Panc1 (cell line): ENCODE data around the gene CCR7. TPM values are rescaled to one million over a fixed set of nuclear protein-coding genes. Genes with fewer than 3 reads are reported as not detected.

Experiments used
- ATAC-seq: fragments of 200-7000 bp; cut with Tn5 transposase; 2 replicates; pipeline ENCODE4 v1.9.1; 2020; ENCODE audit warnings: mild to moderate bottlenecking, moderate library complexity
- BruUV-seq: library from RNA; stranded (reverse); fragments of 400-500 nt; replicated peaks from 2 replicates; lab custom pipeline; 2021; lab: Mats Ljungman, UMichigan
- CTCF ChIA-PET: fragments of 300-600 bp; sonication (Branson Sonifier 250); formaldehyde crosslinking; loops from one replicate; lab custom pipeline; 2022; ENCODE audit warnings: antibody characterized with exemption; lab: Charles Lee
- POLR2A ChIA-PET: fragments of 300-600 bp; sonication (Branson Sonifier 250); formaldehyde crosslinking; loops from one replicate; lab custom pipeline; 2022; ENCODE audit warnings: antibody characterized with exemption; lab: Charles Lee
- DNase-seq: peaks from one replicate; pipeline ENCODE4 v3.0.0-alpha.2; 2010; ENCODE audit warnings: low read depth, low spot score
- H3K27ac ChIP-seq: 2 replicates; pipeline ENCODE4 v1.5.1; 2011; ENCODE audit warnings: mild to moderate bottlenecking, low read length, inconsistent platforms
- H3K27me3 ChIP-seq: fragments of 200-500 bp; sonication (Bioruptor generic); 2 replicates; pipeline ENCODE4 v1.6.0; 2014; ENCODE audit warnings: low read length, inconsistent platforms; ENCODE audit not compliant: control insufficient read depth, insufficient read depth
- H3K36me3 ChIP-seq: fragments of 200-500 bp; sonication (Bioruptor generic); 2 replicates; pipeline ENCODE4 v1.5.1; 2014; ENCODE audit warnings: inconsistent platforms, mild to moderate bottlenecking, low read length, moderate library complexity; ENCODE audit not compliant: control insufficient read depth, insufficient read depth
- H3K4me1 ChIP-seq: 2 replicates; pipeline ENCODE4 v1.5.1; 2011; ENCODE audit warnings: inconsistent platforms, mild to moderate bottlenecking, low read length, moderate library complexity; ENCODE audit not compliant: control insufficient read depth, insufficient read depth
- H3K4me3 ChIP-seq, 2 experiments: 2 replicates each; pipeline ENCODE4 v1.5.1; 2011 to 2012; ENCODE audit warnings: low read depth in 2 of 2, low read length in 2 of 2, mild to moderate bottlenecking in 2 of 2, inconsistent platforms in 1 of 2, moderate library complexity in 1 of 2
- H3K9me3 ChIP-seq: fragments of 200-500 bp; sonication (Bioruptor generic); 2 replicates; pipeline ENCODE4 v1.5.1; 2014; ENCODE audit warnings: low read depth, mild to moderate bottlenecking, inconsistent platforms, low read length, moderate library complexity; ENCODE audit not compliant: control insufficient read depth, insufficient read depth
- POLR2AphosphoS5 ChIP-seq: IDR thresholded peaks from 2 replicates; pipeline ENCODE4 v1.6.1; 2012; ENCODE audit warnings: mild to moderate bottlenecking, low read depth, low read length, moderate library complexity
- SIN3A ChIP-seq: IDR thresholded peaks from 2 replicates; pipeline ENCODE4 v1.6.1; 2012; ENCODE audit warnings: low read depth, mild to moderate bottlenecking, low read length, moderate library complexity, borderline replicate concordance; ENCODE audit not compliant: insufficient read depth
- TCF7L2 ChIP-seq: IDR thresholded peaks from 2 replicates; pipeline ENCODE4 v1.6.1; 2011; ENCODE audit warnings: mild to moderate bottlenecking, low read depth, low read length, inconsistent platforms
- in situ Hi-C: cut with HindIII; loops from 2 replicates; pipeline ENCODE4 v1.10.0; 2016; ENCODE audit warnings: low sequenced_read_pairs, low pct_unique_long_range_greater_than_20kb
- intact Hi-C: fragments of 100-400 bp; cut with micrococcal nuclease; formaldehyde crosslinking; loops from one replicate; pipeline ENCODE4 v1.10.0; 2022; ENCODE audit not compliant: unreplicated experiment
- total RNA-seq: library from RNA; stranded (reverse); gene quantifications from one replicate; pipeline ENCODE4 v1.2.1, GENCODE V29; 2021; ENCODE audit not compliant: unreplicated experiment
- TF ChIP-seq, protein P1 (sequence below), 2 experiments: IDR thresholded peaks; 2 replicates each; pipeline ENCODE4 v1.6.1; 2011 to 2012; ENCODE audit warnings: low read depth in 2 of 2, control low read depth in 1 of 2, low read length in 1 of 2, mild to moderate bottlenecking in 1 of 2, moderate library complexity in 1 of 2; ENCODE audit not compliant: insufficient read depth in 1 of 2
- TF ChIP-seq, protein P2 (sequence below): fragments of 450-650 bp; IDR thresholded peaks from 2 replicates; pipeline ENCODE4 v1.5.1; 2017; ENCODE audit warnings: mild to moderate bottlenecking

CCR7 gene
- total RNA-seq, 1 experiment from 2014 or later, result 0.44 TPM

DNA sequence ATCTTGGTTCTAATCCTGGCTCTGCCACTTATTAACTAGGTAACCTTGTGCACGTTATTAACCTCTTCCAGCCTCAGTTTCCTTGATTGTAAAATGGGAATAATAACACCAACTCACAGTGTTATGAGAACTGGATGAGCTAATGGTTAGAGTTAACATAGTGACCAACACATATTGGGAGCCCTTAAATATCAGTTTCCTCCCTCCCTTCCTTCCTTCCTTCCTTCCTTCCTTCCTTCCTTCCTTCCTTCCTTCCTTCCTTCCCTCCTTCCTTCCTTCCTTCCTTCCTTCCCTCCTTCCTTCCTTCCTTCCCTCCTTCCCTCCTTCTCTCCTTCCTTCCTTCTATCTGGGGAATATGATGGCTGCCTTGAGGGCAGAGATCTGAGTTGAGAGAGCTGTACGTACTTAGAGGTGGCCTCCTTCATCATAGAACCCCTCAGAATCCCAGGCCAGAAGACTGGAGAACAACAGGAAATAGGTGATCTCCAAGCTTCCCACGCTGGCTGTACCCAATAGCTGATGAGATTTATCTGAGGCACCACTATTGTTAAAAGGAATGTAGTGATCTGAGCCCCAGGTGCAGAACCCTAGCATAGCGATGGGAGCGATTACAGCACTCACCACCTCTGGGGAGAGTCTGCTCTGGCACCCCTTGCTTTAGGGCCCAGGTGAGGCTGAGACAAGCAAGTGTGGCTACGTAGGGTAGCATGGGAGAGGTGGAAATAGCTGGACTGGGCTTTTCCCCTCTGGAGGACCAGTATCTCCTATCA, 26.2 kb downstream of the CCR7 start:
- ATAC-seq (no peak), DNase-seq (no peak)
- Histone ChIP-seq H3K27me3 (no peaks in the 10 kb centered on the region), H3K4me3 (no peak overlapping the region), H3K4me1 (no peaks in the 10 kb centered on the region), H3K9me3 (no peaks in the 10 kb centered on the region), H3K36me3 (no peaks in the 10 kb centered on the region), H3K27ac (no peak overlapping the region)
- ChIA-PET POLR2A (no interaction called here), CTCF (interaction anchor here (0.5 kb wide), 1 partner anchor 237 kb away, joined by 12 read pairs; no protein-coding TSS in a partner anchor)
- TF ChIP-seq, protein P1, sequence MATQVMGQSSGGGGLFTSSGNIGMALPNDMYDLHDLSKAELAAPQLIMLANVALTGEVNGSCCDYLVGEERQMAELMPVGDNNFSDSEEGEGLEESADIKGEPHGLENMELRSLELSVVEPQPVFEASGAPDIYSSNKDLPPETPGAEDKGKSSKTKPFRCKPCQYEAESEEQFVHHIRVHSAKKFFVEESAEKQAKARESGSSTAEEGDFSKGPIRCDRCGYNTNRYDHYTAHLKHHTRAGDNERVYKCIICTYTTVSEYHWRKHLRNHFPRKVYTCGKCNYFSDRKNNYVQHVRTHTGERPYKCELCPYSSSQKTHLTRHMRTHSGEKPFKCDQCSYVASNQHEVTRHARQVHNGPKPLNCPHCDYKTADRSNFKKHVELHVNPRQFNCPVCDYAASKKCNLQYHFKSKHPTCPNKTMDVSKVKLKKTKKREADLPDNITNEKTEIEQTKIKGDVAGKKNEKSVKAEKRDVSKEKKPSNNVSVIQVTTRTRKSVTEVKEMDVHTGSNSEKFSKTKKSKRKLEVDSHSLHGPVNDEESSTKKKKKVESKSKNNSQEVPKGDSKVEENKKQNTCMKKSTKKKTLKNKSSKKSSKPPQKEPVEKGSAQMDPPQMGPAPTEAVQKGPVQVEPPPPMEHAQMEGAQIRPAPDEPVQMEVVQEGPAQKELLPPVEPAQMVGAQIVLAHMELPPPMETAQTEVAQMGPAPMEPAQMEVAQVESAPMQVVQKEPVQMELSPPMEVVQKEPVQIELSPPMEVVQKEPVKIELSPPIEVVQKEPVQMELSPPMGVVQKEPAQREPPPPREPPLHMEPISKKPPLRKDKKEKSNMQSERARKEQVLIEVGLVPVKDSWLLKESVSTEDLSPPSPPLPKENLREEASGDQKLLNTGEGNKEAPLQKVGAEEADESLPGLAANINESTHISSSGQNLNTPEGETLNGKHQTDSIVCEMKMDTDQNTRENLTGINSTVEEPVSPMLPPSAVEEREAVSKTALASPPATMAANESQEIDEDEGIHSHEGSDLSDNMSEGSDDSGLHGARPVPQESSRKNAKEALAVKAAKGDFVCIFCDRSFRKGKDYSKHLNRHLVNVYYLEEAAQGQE (IDR thresholded peaks at IDR 0.05; ENCODE audit: insufficient read depth in 1 of 2, low read depth in 2 of 2, low read length in 1 of 2), result no peak
- TF ChIP-seq TCF7L2 (no peak), SIN3A (no peak), POLR2AphosphoS5 (no peak)
- TF ChIP-seq, protein P2, sequence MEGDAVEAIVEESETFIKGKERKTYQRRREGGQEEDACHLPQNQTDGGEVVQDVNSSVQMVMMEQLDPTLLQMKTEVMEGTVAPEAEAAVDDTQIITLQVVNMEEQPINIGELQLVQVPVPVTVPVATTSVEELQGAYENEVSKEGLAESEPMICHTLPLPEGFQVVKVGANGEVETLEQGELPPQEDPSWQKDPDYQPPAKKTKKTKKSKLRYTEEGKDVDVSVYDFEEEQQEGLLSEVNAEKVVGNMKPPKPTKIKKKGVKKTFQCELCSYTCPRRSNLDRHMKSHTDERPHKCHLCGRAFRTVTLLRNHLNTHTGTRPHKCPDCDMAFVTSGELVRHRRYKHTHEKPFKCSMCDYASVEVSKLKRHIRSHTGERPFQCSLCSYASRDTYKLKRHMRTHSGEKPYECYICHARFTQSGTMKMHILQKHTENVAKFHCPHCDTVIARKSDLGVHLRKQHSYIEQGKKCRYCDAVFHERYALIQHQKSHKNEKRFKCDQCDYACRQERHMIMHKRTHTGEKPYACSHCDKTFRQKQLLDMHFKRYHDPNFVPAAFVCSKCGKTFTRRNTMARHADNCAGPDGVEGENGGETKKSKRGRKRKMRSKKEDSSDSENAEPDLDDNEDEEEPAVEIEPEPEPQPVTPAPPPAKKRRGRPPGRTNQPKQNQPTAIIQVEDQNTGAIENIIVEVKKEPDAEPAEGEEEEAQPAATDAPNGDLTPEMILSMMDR, result no peak
- in situ Hi-C loops (no loop called here), intact Hi-C loops (no loop called here)
- BruUV-seq, result no TSS peak

DNA sequence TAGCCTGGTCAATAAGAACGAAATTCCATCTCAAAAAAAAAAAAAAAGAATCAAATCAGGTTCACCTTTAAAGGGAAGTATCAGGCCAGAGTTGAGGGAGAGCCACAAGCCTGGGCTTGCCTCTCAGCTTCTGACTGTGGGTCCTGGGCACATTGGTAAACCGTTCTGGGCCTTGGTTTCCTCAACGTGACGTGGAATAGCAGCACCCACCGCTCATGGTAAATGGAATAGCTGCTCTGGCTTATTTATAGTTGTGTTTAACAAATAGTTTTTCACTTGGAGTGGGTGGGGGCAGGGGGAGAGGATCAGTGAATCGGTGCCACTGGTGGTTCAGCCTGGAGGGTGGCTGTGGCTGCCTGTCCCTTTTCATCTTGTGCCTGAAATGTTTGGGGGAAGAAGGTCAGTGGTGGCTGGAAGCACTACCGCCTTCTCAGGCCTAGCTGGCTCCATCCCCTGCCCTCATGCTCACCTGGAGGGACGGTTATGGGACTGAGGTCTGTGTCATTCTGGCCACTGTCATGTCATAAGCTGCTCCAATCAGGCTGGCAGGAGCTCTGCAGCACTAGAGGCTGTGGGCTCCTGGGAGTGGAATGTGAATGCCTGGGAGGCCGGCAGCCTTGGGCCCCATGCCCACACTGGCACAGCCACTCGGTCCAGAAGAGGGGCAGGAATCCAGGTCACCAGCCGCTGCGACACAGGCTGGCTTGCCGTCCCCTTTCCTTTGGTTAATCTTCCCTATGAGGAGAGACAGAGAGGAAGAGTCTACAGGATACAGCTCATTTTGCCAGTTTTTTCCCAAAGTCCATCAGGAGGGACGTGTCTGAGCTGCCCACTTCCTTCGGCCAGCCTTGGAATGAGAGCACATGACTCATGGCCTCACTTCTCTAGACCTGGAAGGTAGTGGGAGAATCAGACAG, 27.0 kb downstream of the CCR7 start:
- no peak for ATAC-seq
- H3K9me3 ChIP-seq, result no peaks in the 10 kb centered on the region
- TF ChIP-seq POLR2AphosphoS5 (no peak), SIN3A (no peak), TCF7L2 (no peak)
- TF ChIP-seq, protein P2, result no peak
- TF ChIP-seq, protein P1 (IDR thresholded peaks at IDR 0.05; ENCODE audit: insufficient read depth in 1 of 2, low read depth in 2 of 2, low read length in 1 of 2), result no peak
- no peaks in the 10 kb centered on the region for H3K36me3 ChIP-seq
- no peaks in the 10 kb centered on the region for H3K4me1 ChIP-seq
- in situ Hi-C loops (no loop called here), intact Hi-C loops (no loop called here)
- ChIA-PET CTCF (interaction anchor here (0.5 to 0.7 kb wide), 3 partner anchors 169 to 237 kb away, joined by 3 to 12 read pairs (median 8); no protein-coding TSS in a partner anchor), POLR2A (no interaction called here)
- H3K27ac ChIP-seq, result no peak overlapping the region
- no peak for DNase-seq
- H3K27me3 ChIP-seq, result no peaks in the 10 kb centered on the region
- no TSS peak for BruUV-seq
- H3K4me3 ChIP-seq, result no peak overlapping the region
